ENCODE data around the gene INO80.

- TF ChIP-seq, protein P1, sequence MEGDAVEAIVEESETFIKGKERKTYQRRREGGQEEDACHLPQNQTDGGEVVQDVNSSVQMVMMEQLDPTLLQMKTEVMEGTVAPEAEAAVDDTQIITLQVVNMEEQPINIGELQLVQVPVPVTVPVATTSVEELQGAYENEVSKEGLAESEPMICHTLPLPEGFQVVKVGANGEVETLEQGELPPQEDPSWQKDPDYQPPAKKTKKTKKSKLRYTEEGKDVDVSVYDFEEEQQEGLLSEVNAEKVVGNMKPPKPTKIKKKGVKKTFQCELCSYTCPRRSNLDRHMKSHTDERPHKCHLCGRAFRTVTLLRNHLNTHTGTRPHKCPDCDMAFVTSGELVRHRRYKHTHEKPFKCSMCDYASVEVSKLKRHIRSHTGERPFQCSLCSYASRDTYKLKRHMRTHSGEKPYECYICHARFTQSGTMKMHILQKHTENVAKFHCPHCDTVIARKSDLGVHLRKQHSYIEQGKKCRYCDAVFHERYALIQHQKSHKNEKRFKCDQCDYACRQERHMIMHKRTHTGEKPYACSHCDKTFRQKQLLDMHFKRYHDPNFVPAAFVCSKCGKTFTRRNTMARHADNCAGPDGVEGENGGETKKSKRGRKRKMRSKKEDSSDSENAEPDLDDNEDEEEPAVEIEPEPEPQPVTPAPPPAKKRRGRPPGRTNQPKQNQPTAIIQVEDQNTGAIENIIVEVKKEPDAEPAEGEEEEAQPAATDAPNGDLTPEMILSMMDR (conservative IDR thresholded peaks at IDR 0.05; ENCODE audit: low read depth, low read length), result no peak
- TF ChIP-seq EZH2 (IDR thresholded peaks at IDR 0.05; ENCODE audit: borderline replicate concordance, low read depth, low read length, poor library complexity, severe bottlenecking), result no peak
Observed at GRCh38 chr15:40984964-40985363, 131.1 kb downstream of the INO80 start.

Measured in A673 (cell line).